Epithelial cell of prostate (primary cell): ENCODE results near the gene SCNN1G.

Source experiments
- DNase-seq: peaks from one replicate; pipeline ENCODE4 v3.0.0-alpha.2; 2011; ENCODE audit warnings: low read depth, low spot score
- H3K27ac ChIP-seq: fragments of 450-650 bp; 2 replicates; pipeline ENCODE4 v1.5.1; 2017; ENCODE audit warnings: mild to moderate bottlenecking

Gene SCNN1G

GRCh38 chr16:23188911-23189310 is 6.4 kb downstream of the SCNN1G start:
- no peak overlapping the region for H3K27ac ChIP-seq
- DNase-seq = no peak

GRCh38 chr16:23194497-23195221 is 12.1 kb downstream of the SCNN1G start:
- DNase-seq = no peak
- no peak overlapping the region for H3K27ac ChIP-seq

GRCh38 chr16:23195366-23195978 is 12.9 kb downstream of the SCNN1G start:
- DNase-seq = no peak
- H3K27ac ChIP-seq = no peak overlapping the region

- no peak overlapping the region for H3K27ac ChIP-seq
- DNase-seq = no peak
These were observed 14.0 kb downstream of the SCNN1G start for GRCh38 chr16:23196539-23196938.

GRCh38 chr16:23202166-23202565 is 19.6 kb downstream of the SCNN1G start:
- H3K27ac ChIP-seq = no peak overlapping the region
- DNase-seq = no peak

GRCh38 chr16:23206986-23207385 is 24.4 kb downstream of the SCNN1G start:
- no peak for DNase-seq
- H3K27ac ChIP-seq = no peak overlapping the region

GRCh38 chr16:23207485-23207884 is 24.9 kb downstream of the SCNN1G start:
- no peak overlapping the region for H3K27ac ChIP-seq
- DNase-seq = no peak

GRCh38 chr16:23209606-23210005 is 27.1 kb downstream of the SCNN1G start:
- DNase-seq = no peak
- H3K27ac ChIP-seq = no peak overlapping the region

- no peak overlapping the region for H3K27ac ChIP-seq
- DNase-seq = no peak
These were observed 31.3 kb downstream of the SCNN1G start for GRCh38 chr16:23213831-23214230.

- no peak overlapping the region for H3K27ac ChIP-seq
- no peak for DNase-seq
These were observed 32.3 kb downstream of the SCNN1G start for GRCh38 chr16:23214796-23215195.

GRCh38 chr16:23215435-23215834 is 32.9 kb downstream of the SCNN1G start:
- H3K27ac ChIP-seq = no peak overlapping the region
- DNase-seq = no peak

- DNase-seq = no peak
- no peak overlapping the region for H3K27ac ChIP-seq
These were observed 34.2 kb downstream of the SCNN1G start for GRCh38 chr16:23216658-23217246.

- no peak overlapping the region for H3K27ac ChIP-seq
- no peak for DNase-seq
These were observed 35.1 kb downstream of the SCNN1G start for GRCh38 chr16:23217646-23218045.

- H3K27ac ChIP-seq = no peak overlapping the region
- no peak for DNase-seq
These were observed 40.4 kb downstream of the SCNN1G start for GRCh38 chr16:23222929-23223328.

GRCh38 chr16:23223368-23223767 is 40.8 kb downstream of the SCNN1G start:
- no peak overlapping the region for H3K27ac ChIP-seq
- no peak for DNase-seq

GRCh38 chr16:23225109-23225508 is 42.6 kb downstream of the SCNN1G start:
- no peak for DNase-seq

GRCh38 chr16:23225634-23226033 is 43.1 kb downstream of the SCNN1G start:
- peak; percentile 12 for DNase-seq
- H3K27ac ChIP-seq = no peak overlapping the region

More at GRCh38 chr16:23225109-23225508, 42.6 kb downstream of the SCNN1G start:
- no peak overlapping the region for H3K27ac ChIP-seq

GRCh38 chr16:23227529-23227928 is 45.0 kb downstream of the SCNN1G start:
- DNase-seq = no peak
- no peak overlapping the region for H3K27ac ChIP-seq

GRCh38 chr16:23229714-23230113 is 47.2 kb downstream of the SCNN1G start:
- peak overlapping the region; percentile 15 for H3K27ac ChIP-seq
- no peak for DNase-seq

GRCh38 chr16:23232806-23233205 is 50.3 kb downstream of the SCNN1G start:
- H3K27ac ChIP-seq = no peak overlapping the region
- no peak for DNase-seq

GRCh38 chr16:23235176-23235575 is 52.6 kb downstream of the SCNN1G start:
- DNase-seq = no peak
- H3K27ac ChIP-seq = no peak overlapping the region

GRCh38 chr16:23236983-23237382 is 54.4 kb downstream of the SCNN1G start:
- no peak for DNase-seq
- no peak overlapping the region for H3K27ac ChIP-seq
